HepG2 (cell line): ENCODE data around the gene SENP6. TPM values are rescaled to one million over a fixed set of nuclear protein-coding genes. Genes with fewer than 3 reads are reported as not detected.

Source experiments
- ATAC-seq: fragments of 200-7000 bp; cut with Tn5 transposase; 3 replicates; pipeline ENCODE4 v1.9.1; 2020; ENCODE audit warnings: mild to moderate bottlenecking, moderate library complexity
- BruUV-seq: library from RNA; stranded (reverse); fragments of 400-500 nt; replicated peaks from 2 replicates; lab custom pipeline; 2021; lab: Mats Ljungman, UMichigan
- CTCF ChIA-PET: fragments of 300-600 bp; formaldehyde crosslinking; extraction: SDS; loops from one replicate; lab custom pipeline; 2021; ENCODE audit warnings: low total read pairs, inconsistent platforms, low intra/inter-chr PET ratio; lab: Yijun Ruan, JAX
- POLR2A ChIA-PET: fragments of 350-600 bp; sonication (Branson Sonifier 250); formaldehyde crosslinking; loops from one replicate; lab custom pipeline; 2020; ENCODE audit warnings: antibody characterized with exemption, inconsistent platforms; lab: Yijun Ruan, JAX
- DNase-seq: peaks from one replicate; pipeline ENCODE4 v3.0.0-alpha.2; 2015; ENCODE audit warnings: low spot score
- FAIRE-seq: peaks from 3 replicates; lab custom pipeline; 2011; peaks lifted over from hg19 to GRCh38; lab: Jason Lieb, UNC
- H2AFZ ChIP-seq: one replicate; pipeline ENCODE4 v1.6.1; 2011; ENCODE audit warnings: low read length, inconsistent platforms
- H3K27ac ChIP-seq: fragments of 300-600 bp; 3 replicates; pipeline ENCODE4 v1.8.0; 2011; ENCODE audit warnings: mixed run types, mild to moderate bottlenecking, mixed read lengths, low read length, inconsistent platforms; ENCODE audit not compliant: insufficient read depth; ENCODE audit errors: extremely low read length
- H3K27me3 ChIP-seq, 2 experiments: fragments of 200-600 bp in 1 of 2; 2 replicates in 1 of 2; 3 replicates in 1 of 2; pipeline versions ENCODE4 v1.6.0 to v1.8.0; 2011; ENCODE audit warnings: low read length in 2 of 2, mild to moderate bottlenecking in 2 of 2, moderate library complexity in 2 of 2, inconsistent platforms in 1 of 2; ENCODE audit not compliant: insufficient read depth in 2 of 2, control insufficient read depth in 1 of 2
- H3K36me3 ChIP-seq, 2 experiments: fragments of 200-600 bp in 1 of 2; replicated peaks in 1 of 2; 2 replicates in 1 of 2; 3 replicates in 1 of 2; pipeline versions ENCODE4 v1.5.1 to v1.8.0; 2011; ENCODE audit warnings: low read length in 2 of 2, inconsistent platforms in 1 of 2; ENCODE audit not compliant: insufficient read depth in 2 of 2, control insufficient read depth in 1 of 2
- H3K4me1 ChIP-seq: 2 replicates; pipeline ENCODE4 v1.5.1; 2012; ENCODE audit warnings: low read length, inconsistent platforms; ENCODE audit not compliant: insufficient read depth
- H3K4me2 ChIP-seq: 2 replicates; pipeline ENCODE4 v1.6.0; 2011; ENCODE audit warnings: low read depth, low read length, inconsistent platforms
- H3K4me3 ChIP-seq, 3 experiments: fragments of 200-600 bp in 1 of 3; sonication (generic), shearing (Covaris generic) in 1 of 3; replicated peaks in 1 of 3; 2 replicates each; pipeline ENCODE4 v1.5.1; 2011 to 2016; ENCODE audit warnings: low read length in 3 of 3, inconsistent platforms in 2 of 3, low read depth in 2 of 3, mild to moderate bottlenecking in 2 of 3, control low read depth in 1 of 3, mixed read lengths in 1 of 3; ENCODE audit not compliant: insufficient read depth in 1 of 3
- H3K79me2 ChIP-seq: one replicate; pipeline ENCODE4 v1.6.1; 2011; ENCODE audit warnings: low read length, inconsistent platforms; ENCODE audit not compliant: insufficient read depth
- H3K9ac ChIP-seq: 2 replicates; pipeline ENCODE4 v1.6.0; 2011; ENCODE audit warnings: mild to moderate bottlenecking, low read depth, low read length, inconsistent platforms; ENCODE audit not compliant: insufficient read depth
- H3K9me3 ChIP-seq: 2 replicates; pipeline ENCODE4 v1.5.1; 2012; ENCODE audit warnings: mild to moderate bottlenecking, low read length
- H4K20me1 ChIP-seq: 2 replicates; pipeline ENCODE4 v1.6.0; 2011; ENCODE audit warnings: inconsistent platforms, mild to moderate bottlenecking, low read length, moderate library complexity; ENCODE audit not compliant: insufficient read depth
- ARNT2 ChIP-seq: sonication (generic); formaldehyde crosslinking; IDR thresholded peaks from 2 replicates; pipeline ENCODE4 v1.8.0; 2022; ENCODE audit warnings: mild to moderate bottlenecking, low read depth, missing genetic modification reagents, moderate library complexity
- PRDM15 ChIP-seq: sonication (generic); formaldehyde crosslinking; IDR thresholded peaks from 2 replicates; pipeline ENCODE4 v1.4.0; 2020; ENCODE audit warnings: missing genetic modification reagents
- SP5 ChIP-seq: IDR thresholded peaks from 2 replicates; pipeline ENCODE4 v1.6.1; 2016; ENCODE audit warnings: low read depth, borderline replicate concordance
- ZNF264 ChIP-seq: sonication (generic); formaldehyde crosslinking; IDR thresholded peaks from 2 replicates; pipeline ENCODE4 v1.4.0; 2020; ENCODE audit warnings: missing genetic modification reagents
- ZNF776 ChIP-seq: sonication (generic); formaldehyde crosslinking; IDR thresholded peaks from 2 replicates; pipeline ENCODE4 v1.4.0; 2020; ENCODE audit warnings: mild to moderate bottlenecking, missing genetic modification reagents
- WGBS: methylation state at CpG from one replicate; pipeline ENCODE4 v1.1.6; 2017; ENCODE audit warnings: low lambda C conversion rate; 5-methylcytosine and 5-hydroxymethylcytosine counted together
- in situ Hi-C: cut with HindIII; loops from 2 replicates; pipeline ENCODE4 v1.10.0; 2017; ENCODE audit warnings: low pct_unique_long_range_greater_than_20kb; ENCODE audit not compliant: extremely low pct_ligation_motif_present
- intact Hi-C: fragments of 100-400 bp; cut with micrococcal nuclease; formaldehyde crosslinking; loops from one replicate; pipeline ENCODE4 v1.10.0; 2022; ENCODE audit not compliant: unreplicated experiment
- polyA plus RNA-seq, 8 experiments: library from polyadenylated mRNA; depleted of rRNA in 3 of 8; stranded (reverse) in 7 of 8; unstranded in 1 of 8; fragments of >200 nt; fragmentation: Illumina TruSeq in 4 of 8; extraction: Trizol in 4 of 8; gene quantifications; 2 replicates each; pipeline versions ENCODE4 v1.2.1 to v1.2.3, GENCODE V29; 2011 to 2016; ENCODE audit warnings: low read depth in 4 of 8, missing spikeins in 1 of 8, mixed read lengths in 1 of 8; ENCODE audit not compliant: insufficient read depth in 1 of 8
- total RNA-seq, 5 experiments: library from RNA; depleted of rRNA; stranded (reverse); fragments of >200 nt; fragmentation: Illumina TruSeq; extraction: Trizol; gene quantifications; 2 replicates each; pipeline ENCODE4 v1.2.3, GENCODE V29; 2016; ENCODE audit warnings: low read depth in 1 of 5
- TF ChIP-seq, protein P1 (sequence below), 2 experiments: IDR thresholded peaks; 2 replicates each; pipeline ENCODE4 v1.6.1; 2011 to 2012; ENCODE audit warnings: low read length in 2 of 2, borderline replicate concordance in 1 of 2, low read depth in 1 of 2, mild to moderate bottlenecking in 1 of 2, moderate library complexity in 1 of 2

Gene SENP6
- total and polyA plus RNA-seq, 2 of the 13 experiments (the other 11 are each of a cell fraction or from before 2014, with no cell fraction given): 21.9 to 50.1 TPM

DNA sequence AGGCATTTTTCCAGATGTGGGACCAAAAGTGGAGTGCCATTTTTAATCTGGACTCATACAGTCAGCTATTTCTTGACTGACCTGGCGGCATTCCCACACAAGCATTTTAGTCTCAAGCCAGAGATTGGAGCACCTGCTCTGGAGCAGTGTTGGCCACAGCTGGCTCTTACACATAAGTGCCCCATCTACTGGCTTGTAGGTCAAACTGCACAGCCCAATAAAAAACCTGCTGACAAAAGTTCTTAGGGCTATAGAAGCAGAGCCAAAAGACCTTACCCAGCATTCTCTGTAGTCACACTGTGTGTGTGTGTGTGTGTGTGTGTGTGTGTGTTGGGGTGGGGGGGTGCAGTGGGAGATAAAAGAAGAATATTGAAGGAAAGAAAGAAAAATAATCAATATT lies 38.6 kb upstream of the SENP6 start (continued):
- TF ChIP-seq PRDM15 (CRISPR knock-in tag) (no peak), ARNT2 (CRISPR knock-in tag) (no peak), SP5 (CRISPR knock-in tag) (no peak), ZNF776 (CRISPR knock-in tag) (no peak)
- TF ChIP-seq, all 625 proteins: peak for 8

DNA sequence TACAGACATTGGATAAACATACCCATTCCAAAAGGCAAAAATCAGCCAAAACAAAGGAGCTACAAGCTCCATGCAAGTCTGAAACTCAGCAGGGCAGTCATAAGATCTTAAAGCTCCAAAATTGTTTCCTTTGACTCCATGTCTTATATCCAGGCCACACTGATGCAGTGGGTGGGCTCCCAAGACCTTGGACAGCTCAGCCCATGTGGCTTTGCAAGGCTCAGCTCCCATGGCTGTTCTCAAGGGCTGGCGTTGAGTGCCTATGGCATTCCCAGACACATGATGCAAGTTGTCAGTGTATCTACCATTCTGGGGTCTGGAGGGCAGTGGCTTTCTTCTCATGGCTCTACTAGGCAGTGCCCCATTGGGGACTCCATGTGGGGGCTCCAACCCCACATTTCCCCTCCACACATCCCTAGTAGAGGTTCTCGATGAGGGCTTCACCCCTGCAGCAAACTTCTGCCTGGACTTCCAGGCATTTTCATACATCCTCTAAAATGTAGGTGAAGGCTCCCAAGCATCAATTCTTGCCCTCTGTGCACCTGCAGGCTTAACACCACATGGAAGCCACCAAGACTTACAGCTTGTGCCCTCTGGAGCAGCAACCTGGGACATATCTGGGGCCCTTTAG lies 35.4 kb upstream of the SENP6 start:
- in situ Hi-C loops: no loop called here
- Histone ChIP-seq H3K4me2 (no peak overlapping the region), H3K4me1 (no peaks in the 10 kb centered on the region), H3K79me2 (no peaks in the 10 kb centered on the region), H3K9me3 (peaks cover 11% of the 10 kb centered on the region), H3K27me3 (no peaks in the 10 kb centered on the region; a peak in 1 of 5 replicates), H3K36me3 (no peaks in the 10 kb centered on the region), H4K20me1 (no peaks in the 10 kb centered on the region), H2AFZ (no peak overlapping the region), H3K4me3 (no peak overlapping the region), H3K9ac (no peak overlapping the region), H3K27ac (no peak overlapping the region)
- FAIRE-seq (no peak), ATAC-seq (no peak), DNase-seq (no peak)
- ChIA-PET CTCF (no interaction called here), POLR2A (no interaction called here)
- intact Hi-C loops: no loop called here
- BruUV-seq: no TSS peak
- WGBS: 14% methylated on average over 1 of the region's 2 CpGs
- TF ChIP-seq, protein P1, sequence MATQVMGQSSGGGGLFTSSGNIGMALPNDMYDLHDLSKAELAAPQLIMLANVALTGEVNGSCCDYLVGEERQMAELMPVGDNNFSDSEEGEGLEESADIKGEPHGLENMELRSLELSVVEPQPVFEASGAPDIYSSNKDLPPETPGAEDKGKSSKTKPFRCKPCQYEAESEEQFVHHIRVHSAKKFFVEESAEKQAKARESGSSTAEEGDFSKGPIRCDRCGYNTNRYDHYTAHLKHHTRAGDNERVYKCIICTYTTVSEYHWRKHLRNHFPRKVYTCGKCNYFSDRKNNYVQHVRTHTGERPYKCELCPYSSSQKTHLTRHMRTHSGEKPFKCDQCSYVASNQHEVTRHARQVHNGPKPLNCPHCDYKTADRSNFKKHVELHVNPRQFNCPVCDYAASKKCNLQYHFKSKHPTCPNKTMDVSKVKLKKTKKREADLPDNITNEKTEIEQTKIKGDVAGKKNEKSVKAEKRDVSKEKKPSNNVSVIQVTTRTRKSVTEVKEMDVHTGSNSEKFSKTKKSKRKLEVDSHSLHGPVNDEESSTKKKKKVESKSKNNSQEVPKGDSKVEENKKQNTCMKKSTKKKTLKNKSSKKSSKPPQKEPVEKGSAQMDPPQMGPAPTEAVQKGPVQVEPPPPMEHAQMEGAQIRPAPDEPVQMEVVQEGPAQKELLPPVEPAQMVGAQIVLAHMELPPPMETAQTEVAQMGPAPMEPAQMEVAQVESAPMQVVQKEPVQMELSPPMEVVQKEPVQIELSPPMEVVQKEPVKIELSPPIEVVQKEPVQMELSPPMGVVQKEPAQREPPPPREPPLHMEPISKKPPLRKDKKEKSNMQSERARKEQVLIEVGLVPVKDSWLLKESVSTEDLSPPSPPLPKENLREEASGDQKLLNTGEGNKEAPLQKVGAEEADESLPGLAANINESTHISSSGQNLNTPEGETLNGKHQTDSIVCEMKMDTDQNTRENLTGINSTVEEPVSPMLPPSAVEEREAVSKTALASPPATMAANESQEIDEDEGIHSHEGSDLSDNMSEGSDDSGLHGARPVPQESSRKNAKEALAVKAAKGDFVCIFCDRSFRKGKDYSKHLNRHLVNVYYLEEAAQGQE (IDR thresholded peaks at IDR 0.05; ENCODE audit: borderline replicate concordance in 1 of 2, low read depth in 1 of 2, low read length in 2 of 2): 0 out of 4 replicates have a peak, but pooled peaks of 1 of the 2 experiments have one; percentile 14
- TF ChIP-seq ZNF264 (CRISPR knock-in tag): no peak
